B cell (primary cell): ENCODE results near the gene THRB. TPM values are rescaled to one million over a fixed set of nuclear protein-coding genes. Genes with fewer than 3 reads are reported as not detected.

Experiments
- ATAC-seq: fragments of 200-7000 bp; cut with Tn5 transposase; one replicate; pipeline ENCODE4 v1.10.0; 2021; ENCODE audit warnings: low read depth, mild to moderate bottlenecking, moderate number of reproducible peaks, moderate library complexity
- CTCF ChIA-PET: fragments of 350-600 bp; sonication (Branson Sonifier 250); formaldehyde crosslinking; loops from one replicate; lab custom pipeline; 2021; ENCODE audit warnings: antibody characterized with exemption, inconsistent platforms; lab: Charles Lee
- POLR2A ChIA-PET: fragments of 350-600 bp; sonication (Branson Sonifier 250); formaldehyde crosslinking; loops from one replicate; lab custom pipeline; 2021; ENCODE audit warnings: antibody characterized with exemption; lab: Charles Lee
- DNase-seq: peaks from one replicate; pipeline ENCODE4 v3.0.0; 2013
- H2AFZ ChIP-seq: 2 replicates; pipeline ENCODE4 v1.6.1; 2012; ENCODE audit warnings: mild to moderate bottlenecking, low read depth, low read length; ENCODE audit not compliant: insufficient read depth, poor library complexity, severe bottlenecking
- H3K27ac ChIP-seq, 2 donors: 1 replicate in 1 of 2; 2 replicates in 1 of 2; pipeline ENCODE4 v1.5.1; 2012 to 2013; ENCODE audit warnings: low read length in 2 of 2, mild to moderate bottlenecking in 2 of 2, moderate library complexity in 1 of 2
- H3K27me3 ChIP-seq, 4 experiments: fragments of 200-600 bp in 1 of 4; sonication (generic) in 1 of 4; replicated peaks in 1 of 4; 1 replicate in 2 of 4; 2 replicates in 2 of 4; pipeline versions ENCODE4 v1.6.1 to v1.7.0; 2013 to 2016; ENCODE audit warnings: low read length in 3 of 4, mild to moderate bottlenecking in 2 of 4, mixed read lengths in 1 of 4, moderate library complexity in 1 of 4; ENCODE audit not compliant: insufficient read depth in 4 of 4, control insufficient read depth in 3 of 4; ENCODE audit errors: control extremely low read depth in 1 of 4
- H3K36me3 ChIP-seq, 2 experiments: replicated peaks in 1 of 2; 1 replicate in 1 of 2; 2 replicates in 1 of 2; pipeline versions ENCODE4 v1.6.1 to v1.7.1; 2013; ENCODE audit warnings: low read length in 1 of 2; ENCODE audit not compliant: insufficient read depth in 2 of 2, control insufficient read depth in 1 of 2; ENCODE audit errors: control extremely low read depth in 1 of 2, extremely low read depth in 1 of 2
- H3K4me1 ChIP-seq, 2 donors: fragments of 200-600 bp in 1 of 2; sonication (generic) in 1 of 2; 1 replicate in 1 of 2; 2 replicates in 1 of 2; pipeline versions ENCODE4 v1.5.1 to v1.6.1; 2013 to 2017; ENCODE audit warnings: low read length in 2 of 2; ENCODE audit not compliant: control insufficient read depth in 2 of 2, insufficient read depth in 2 of 2
- H3K4me2 ChIP-seq: replicated peaks from 2 replicates; pipeline ENCODE3; 2012; ENCODE audit warnings: mild to moderate bottlenecking, low read depth, low read length; ENCODE audit not compliant: poor library complexity, severe bottlenecking
- H3K4me3 ChIP-seq, 5 experiments: fragments of 200-600 bp in 1 of 5; sonication (generic) in 1 of 5; 1 replicate in 3 of 5; 2 replicates in 2 of 5; pipeline versions ENCODE4 v1.5.1 to v1.7.0; 2011 to 2016; ENCODE audit warnings: low read length in 4 of 5, mild to moderate bottlenecking in 4 of 5, low read depth in 2 of 5, control low read depth in 1 of 5, moderate library complexity in 1 of 5; ENCODE audit not compliant: insufficient read depth in 1 of 5; ENCODE audit errors: control extremely low read depth in 1 of 5, extremely low read depth in 1 of 5
- H3K79me2 ChIP-seq: fragments of 200-600 bp; sonication (generic); one replicate; pipeline ENCODE4 v1.6.0; 2016; ENCODE audit warnings: low read length; ENCODE audit not compliant: control insufficient read depth, insufficient read depth
- H3K9ac ChIP-seq: fragments of 200-600 bp; sonication (generic); 2 replicates; pipeline ENCODE4 v1.6.1; 2017; ENCODE audit warnings: mild to moderate bottlenecking, low read length, moderate library complexity
- H3K9me3 ChIP-seq, 3 donors: one replicate each; pipeline versions ENCODE4 v1.6.1 to v1.7.1; 2013; ENCODE audit warnings: low read length in 2 of 3; ENCODE audit not compliant: control insufficient read depth in 2 of 3, insufficient read depth in 1 of 3; ENCODE audit errors: control extremely low read depth in 1 of 3
- H4K20me1 ChIP-seq: 2 replicates; pipeline ENCODE4 v1.6.0; 2012; ENCODE audit warnings: mild to moderate bottlenecking, low read length; ENCODE audit not compliant: insufficient read depth, control insufficient read depth, poor library complexity, severe bottlenecking
- H3K27ac Mint-ChIP-seq: one replicate; pipeline ENCODE4 v1.8.0; 2021; ENCODE audit warnings: mixed read lengths
- H3K27me3 Mint-ChIP-seq: one replicate; pipeline ENCODE4 v1.8.0; 2021; ENCODE audit warnings: mixed read lengths
- H3K4me1 Mint-ChIP-seq: one replicate; pipeline ENCODE4 v1.8.0; 2021; ENCODE audit warnings: mixed read lengths
- H3K4me3 Mint-ChIP-seq: one replicate; pipeline ENCODE4 v1.8.0; 2021; ENCODE audit warnings: mixed read lengths
- H3K9me3 Mint-ChIP-seq: one replicate; pipeline ENCODE4 v1.8.0; 2022; ENCODE audit warnings: mixed read lengths; ENCODE audit not compliant: insufficient read depth
- CTCF ChIP-seq: fragments of 200-600 bp; IDR thresholded peaks from one replicate; pipeline ENCODE4 v1.8.0; 2022; ENCODE audit warnings: antibody characterized with exemption, mild to moderate bottlenecking
- EZH2 ChIP-seq: IDR thresholded peaks from 2 replicates; pipeline ENCODE4 v1.6.1; 2012; ENCODE audit warnings: borderline replicate concordance, low read depth, mild to moderate bottlenecking, moderate library complexity, low read length; ENCODE audit not compliant: insufficient read depth, poor library complexity, severe bottlenecking
- WGBS: methylation state at CpG from one replicate; pipeline ENCODE4 v1.1.5; 2013; ENCODE audit warnings: missing lambda C conversion rate; ENCODE audit not compliant: insufficient coverage; 5-methylcytosine and 5-hydroxymethylcytosine counted together
- intact Hi-C: fragments of 100-400 bp; cut with micrococcal nuclease; formaldehyde crosslinking; loops from one replicate; pipeline ENCODE4 v1.10.0; 2022
- polyA plus RNA-seq: library from polyadenylated mRNA; depleted of rRNA; stranded (reverse); fragments of >200 nt; gene quantifications from 2 replicates; pipeline ENCODE4 v1.2.3, GENCODE V29; 2012
- total RNA-seq, 2 donors: library from RNA; stranded (reverse); fragments of 120-200 nt in 1 of 2; gene quantifications; 1 replicate in 1 of 2; 2 replicates in 1 of 2; pipeline versions ENCODE4 v1.2.3 to v1.2.4, GENCODE V29; 2013 to 2022

THRB gene
- total and polyA plus RNA-seq, 2 donors (not counting 1 experiment from before 2014, with no cell fraction given) = 0.86 to 1.8 TPM

DNA sequence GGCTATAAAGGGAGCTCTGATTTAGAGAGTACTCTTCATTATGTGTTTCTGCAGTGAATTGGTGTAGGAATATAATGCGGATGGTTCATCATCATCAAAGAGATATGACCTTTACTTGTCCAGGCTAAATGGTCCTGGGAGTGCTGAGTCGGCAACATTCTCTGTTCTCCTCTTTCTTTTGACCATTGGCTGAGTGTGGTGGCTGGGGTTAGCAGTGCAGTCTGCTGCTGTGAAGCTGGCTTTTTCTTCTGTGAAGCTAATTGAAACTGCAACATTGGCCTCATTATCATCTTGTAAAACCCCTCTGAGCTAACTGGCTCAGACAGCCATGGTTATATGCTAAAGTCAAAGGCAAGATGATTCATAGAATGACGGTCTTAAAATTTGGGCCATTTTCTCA, 83.8 kb downstream of the THRB start:
- H3K27ac ChIP-seq = no peak overlapping the region
- H3K4me2 ChIP-seq = no peak overlapping the region
- Mint-ChIP-seq H3K4me1 (no peaks in the 10 kb centered on the region), H3K27me3 (no peaks in the 10 kb centered on the region), H3K4me3 (no peak overlapping the region), H3K9me3 (no peaks in the 10 kb centered on the region), H3K27ac (no peak overlapping the region)
- TF ChIP-seq EZH2 = no peak
- TF ChIP-seq CTCF = no peak
- WGBS = no CpG with 5 or more reads among the region's 3 CpGs
- intact Hi-C loops = no loop called here
- ATAC-seq (no peak), DNase-seq (no peak)
- H3K9ac ChIP-seq = no peak overlapping the region
- no peak overlapping the region for H3K4me3 ChIP-seq
- no peaks in the 10 kb centered on the region for H3K4me1 ChIP-seq
- no peaks in the 10 kb centered on the region for H3K36me3 ChIP-seq
- no peaks in the 10 kb centered on the region for H3K27me3 ChIP-seq
- ChIA-PET POLR2A (no interaction called here), CTCF (no interaction called here)
- H2AFZ ChIP-seq = no peak overlapping the region
- H4K20me1 ChIP-seq = no peaks in the 10 kb centered on the region
- no peaks in the 10 kb centered on the region for H3K9me3 ChIP-seq
- no peaks in the 10 kb centered on the region for H3K79me2 ChIP-seq

- Mint-ChIP-seq H3K9me3 (no peaks in the 10 kb centered on the region), H3K4me3 (no peak overlapping the region), H3K27ac (no peak overlapping the region), H3K27me3 (no peaks in the 10 kb centered on the region), H3K4me1 (no peaks in the 10 kb centered on the region)
- TF ChIP-seq EZH2 (no peak), CTCF (no peak)
- Histone ChIP-seq H3K4me2 (no peak overlapping the region), H3K27ac (no peak overlapping the region), H2AFZ (no peak overlapping the region), H3K9me3 (no peaks in the 10 kb centered on the region), H3K36me3 (no peaks in the 10 kb centered on the region), H3K9ac (no peak overlapping the region), H3K4me1 (no peaks in the 10 kb centered on the region), H3K4me3 (no peak overlapping the region), H3K27me3 (no peaks in the 10 kb centered on the region), H3K79me2 (no peaks in the 10 kb centered on the region), H4K20me1 (no peaks in the 10 kb centered on the region)
- ATAC-seq (no peak), DNase-seq (no peak)
- intact Hi-C loops = no loop called here
- no CpG with 5 or more reads among the region's 3 CpGs for WGBS
- CTCF ChIA-PET = no interaction called here
- POLR2A ChIA-PET = no interaction called here
Observed at GRCh38 chr3:24407980-24408680, 86.5 kb downstream of the THRB start.
